Adrenal gland (tissue), 5 donors: ENCODE data around the gene GPS2.

ENCODE experiments used
- POLR2A ChIP-seq, 2 donors: fragments of 450-650 bp; IDR thresholded peaks; one replicate each; pipeline ENCODE4 v1.6.1; 2017; ENCODE audit warnings: antibody characterized with exemption in 2 of 2, mild to moderate bottlenecking in 2 of 2, moderate library complexity in 1 of 2
- TF ChIP-seq, protein P1 (sequence below), 6 experiments: fragments of 450-650 bp in 4 of 6; fragments of 200-600 bp in 2 of 6; sonication (generic) in 1 of 6; IDR thresholded peaks; 1 replicate in 5 of 6; 2 replicates in 1 of 6; pipeline versions ENCODE4 v1.5.1 to v1.8.0; 2016 to 2021; ENCODE audit warnings: antibody characterized with exemption in 6 of 6, mild to moderate bottlenecking in 2 of 6, moderate library complexity in 1 of 6
- donor health status: DM: no; HTN: no; CAD: no.

GRCh38 chr17:7327501-7327900, 12.3 kb upstream of the GPS2 start:
- TF ChIP-seq, protein P1, sequence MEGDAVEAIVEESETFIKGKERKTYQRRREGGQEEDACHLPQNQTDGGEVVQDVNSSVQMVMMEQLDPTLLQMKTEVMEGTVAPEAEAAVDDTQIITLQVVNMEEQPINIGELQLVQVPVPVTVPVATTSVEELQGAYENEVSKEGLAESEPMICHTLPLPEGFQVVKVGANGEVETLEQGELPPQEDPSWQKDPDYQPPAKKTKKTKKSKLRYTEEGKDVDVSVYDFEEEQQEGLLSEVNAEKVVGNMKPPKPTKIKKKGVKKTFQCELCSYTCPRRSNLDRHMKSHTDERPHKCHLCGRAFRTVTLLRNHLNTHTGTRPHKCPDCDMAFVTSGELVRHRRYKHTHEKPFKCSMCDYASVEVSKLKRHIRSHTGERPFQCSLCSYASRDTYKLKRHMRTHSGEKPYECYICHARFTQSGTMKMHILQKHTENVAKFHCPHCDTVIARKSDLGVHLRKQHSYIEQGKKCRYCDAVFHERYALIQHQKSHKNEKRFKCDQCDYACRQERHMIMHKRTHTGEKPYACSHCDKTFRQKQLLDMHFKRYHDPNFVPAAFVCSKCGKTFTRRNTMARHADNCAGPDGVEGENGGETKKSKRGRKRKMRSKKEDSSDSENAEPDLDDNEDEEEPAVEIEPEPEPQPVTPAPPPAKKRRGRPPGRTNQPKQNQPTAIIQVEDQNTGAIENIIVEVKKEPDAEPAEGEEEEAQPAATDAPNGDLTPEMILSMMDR (IDR thresholded peaks at IDR 0.05), result no peak
- no peak for TF ChIP-seq POLR2A (IDR thresholded peaks at IDR 0.05)
